ENCODE data around the gene DEAF1. TPM values are rescaled to one million over a fixed set of nuclear protein-coding genes. Genes with fewer than 3 reads are reported as not detected.

Gene DEAF1
- total RNA-seq, 1 experiment from 2014 or later = 74.6 TPM

DNA sequence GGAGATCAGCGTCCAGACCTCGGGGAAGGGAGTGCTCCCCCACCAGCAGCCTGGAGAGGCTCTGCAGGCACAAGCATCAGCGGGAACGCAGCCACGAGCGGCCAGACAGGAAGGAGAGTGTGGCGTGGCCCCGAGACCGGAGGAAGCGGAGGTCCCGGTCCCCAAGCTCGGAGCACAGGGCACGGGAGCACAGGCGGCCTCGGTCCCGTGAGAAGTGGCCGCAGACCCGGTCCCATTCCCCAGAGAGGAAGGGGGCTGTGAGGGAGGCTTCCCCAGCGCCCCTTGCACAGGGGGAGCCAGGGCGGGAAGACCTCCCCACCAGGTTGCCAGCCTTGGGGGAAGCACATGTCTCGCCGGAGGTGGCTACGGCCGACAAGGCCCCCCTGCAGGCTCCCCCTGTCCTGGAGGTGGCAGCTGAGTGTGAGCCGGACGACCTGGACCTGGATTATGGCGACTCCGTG is 86.2 kb downstream of the DEAF1 start:
- H3K36me3 ChIP-seq (replicated peaks; ENCODE audit: control insufficient read depth, insufficient read depth, low read length) = peaks cover 36% of the 10 kb centered on the region
- no peak for DNase-seq
- H3K4me3 ChIP-seq (ENCODE audit: insufficient read depth, low read depth, low read length) = no peak overlapping the region
- no peaks in the 10 kb centered on the region for H3K27me3 ChIP-seq (ENCODE audit: control insufficient read depth, insufficient read depth, low read length)

DNA sequence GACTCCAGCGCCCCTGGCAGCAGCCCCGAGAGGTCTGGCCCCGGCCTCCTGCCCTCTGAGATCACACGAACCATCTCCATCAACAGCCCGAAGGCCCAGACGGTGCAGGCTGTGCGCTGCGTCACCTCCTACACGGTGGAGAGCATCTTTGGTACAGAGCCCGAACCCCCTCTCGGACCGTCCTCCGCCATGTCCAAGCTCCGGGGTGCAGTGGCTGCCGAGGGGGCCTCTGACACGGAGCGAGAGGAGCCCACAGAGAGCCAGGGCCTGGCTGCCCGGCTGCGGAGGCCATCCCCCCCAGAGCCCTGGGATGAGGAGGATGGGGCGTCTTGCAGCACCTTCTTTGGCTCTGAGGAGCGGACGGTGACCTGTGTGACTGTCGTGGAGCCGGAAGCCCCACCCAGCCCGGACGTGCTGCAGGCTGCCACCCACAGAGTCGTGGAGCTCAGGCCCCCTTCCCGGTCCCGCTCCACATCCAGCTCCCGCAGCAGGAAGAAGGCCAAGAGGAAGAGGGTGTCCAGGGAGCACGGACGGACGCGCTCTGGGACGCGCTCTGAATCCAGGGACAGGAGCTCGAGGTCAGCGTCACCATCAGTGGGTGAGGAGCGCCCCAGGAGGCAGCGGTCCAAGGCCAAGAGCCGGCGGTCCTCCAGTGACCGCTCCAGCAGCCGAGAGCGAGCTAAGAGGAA is 86.9 kb downstream of the DEAF1 start:
- Histone ChIP-seq H3K4me3 (ENCODE audit: insufficient read depth, low read depth, low read length) (no peak overlapping the region), H3K36me3 (replicated peaks; ENCODE audit: control insufficient read depth, insufficient read depth, low read length) (peaks cover 38% of the 10 kb centered on the region), H3K27me3 (ENCODE audit: control insufficient read depth, insufficient read depth, low read length) (no peaks in the 10 kb centered on the region)
- no peak for DNase-seq

DNA sequence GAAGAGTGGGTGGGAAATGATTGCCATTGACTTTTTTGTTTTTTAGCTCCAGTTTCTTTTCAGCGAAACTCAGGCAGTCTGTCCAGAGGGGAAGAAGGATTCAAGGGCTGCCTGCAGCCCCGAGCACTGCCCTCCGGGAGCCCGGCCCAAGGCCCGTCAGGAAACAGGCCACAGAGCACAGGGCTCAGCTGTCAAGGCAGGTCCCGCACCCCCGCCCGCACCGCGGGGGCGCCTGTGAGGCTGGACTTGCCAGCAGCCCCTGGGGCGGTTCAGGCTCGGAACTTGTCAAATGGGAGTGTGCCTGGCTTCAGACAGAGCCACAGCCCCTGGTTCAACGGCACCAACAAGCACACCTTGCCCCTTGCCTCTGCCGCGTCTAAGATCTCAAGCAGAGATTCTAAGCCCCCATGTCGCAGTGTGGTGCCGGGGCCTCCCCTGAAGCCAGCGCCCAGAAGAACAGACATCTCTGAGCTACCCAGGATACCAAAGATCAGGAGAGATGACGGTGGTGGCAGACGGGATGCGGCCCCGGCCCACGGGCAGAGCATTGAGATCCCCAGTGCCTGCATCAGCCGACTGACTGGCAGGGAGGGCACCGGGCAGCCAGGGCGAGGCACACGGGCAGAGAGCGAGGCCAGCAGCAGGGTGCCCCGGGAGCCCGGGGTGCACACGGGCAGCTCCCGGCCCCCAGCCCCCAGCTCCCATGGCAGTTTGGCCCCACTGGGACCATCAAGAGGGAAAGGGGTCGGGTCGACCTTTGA is 87.8 kb downstream of the DEAF1 start:
- peaks cover 38% of the 10 kb centered on the region for H3K36me3 ChIP-seq (replicated peaks; ENCODE audit: control insufficient read depth, insufficient read depth, low read length)

GRCh38 chr11:606245-606644 is 88.8 kb downstream of the DEAF1 start:
- Histone ChIP-seq H3K27me3 (ENCODE audit: control insufficient read depth, insufficient read depth, low read length) (no peaks in the 10 kb centered on the region), H3K36me3 (replicated peaks; ENCODE audit: control insufficient read depth, insufficient read depth, low read length) (peaks cover 45% of the 10 kb centered on the region), H3K4me3 (ENCODE audit: insufficient read depth, low read depth, low read length) (no peak overlapping the region)
- no peak for DNase-seq

More for the DNA sequence above, 87.8 kb downstream of the DEAF1 start:
- DNase-seq = no peak
- no peak overlapping the region for H3K4me3 ChIP-seq (ENCODE audit: insufficient read depth, low read depth, low read length)
- no peaks in the 10 kb centered on the region for H3K27me3 ChIP-seq (ENCODE audit: control insufficient read depth, insufficient read depth, low read length)

DNA sequence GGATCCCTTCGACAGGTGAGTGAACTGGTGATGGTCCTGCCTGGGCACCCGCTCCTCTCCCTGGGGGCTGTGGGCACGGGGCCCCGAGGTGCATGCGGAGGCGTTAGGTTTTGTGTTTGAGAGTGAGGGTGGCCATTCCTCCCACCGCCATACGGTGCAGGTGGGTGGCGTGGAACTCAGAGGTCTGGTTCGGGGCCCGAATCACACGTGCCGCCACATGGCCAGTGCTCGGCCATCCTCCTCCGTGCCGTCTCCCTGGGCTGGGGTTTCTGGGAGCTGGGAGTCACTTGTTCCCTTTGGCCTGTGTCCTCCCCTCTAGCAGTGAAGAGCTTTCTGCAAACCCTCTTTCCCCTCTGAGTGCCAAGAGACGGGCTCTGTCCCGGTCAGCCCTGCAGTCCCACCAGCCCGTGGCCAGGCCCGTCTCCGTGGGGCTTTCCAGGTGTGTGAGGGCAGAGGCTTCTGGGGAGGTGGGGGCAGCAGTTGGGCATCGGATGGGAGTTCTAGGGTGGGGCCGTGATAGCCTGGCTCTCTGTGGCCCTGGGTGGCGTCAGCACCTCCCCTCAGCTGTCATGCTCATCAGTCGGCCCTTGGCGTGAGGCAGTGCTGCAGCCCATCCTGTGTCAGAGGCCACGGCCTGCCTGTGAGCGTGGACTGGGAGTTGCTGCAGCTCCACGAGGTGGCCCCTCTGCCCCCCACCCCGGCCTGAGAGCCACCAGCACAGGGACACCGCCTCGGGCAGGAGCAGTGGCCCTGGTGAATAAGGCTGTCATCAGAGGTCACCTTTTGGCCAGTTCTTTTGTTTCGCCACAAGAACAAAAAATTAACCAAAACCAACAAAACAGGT is 89.5 kb downstream of the DEAF1 start:
- peaks cover 44% of the 10 kb centered on the region for H3K36me3 ChIP-seq (replicated peaks; ENCODE audit: control insufficient read depth, insufficient read depth, low read length)
- H3K27me3 ChIP-seq (ENCODE audit: control insufficient read depth, insufficient read depth, low read length) = no peaks in the 10 kb centered on the region
- H3K4me3 ChIP-seq (ENCODE audit: insufficient read depth, low read depth, low read length) = no peak overlapping the region
- no peak for DNase-seq

GRCh38 chr11:603154-603553 is 91.9 kb downstream of the DEAF1 start:
- Histone ChIP-seq H3K4me3 (ENCODE audit: insufficient read depth, low read depth, low read length) (no peak overlapping the region), H3K36me3 (replicated peaks; ENCODE audit: control insufficient read depth, insufficient read depth, low read length) (peaks cover 41% of the 10 kb centered on the region)
- no peak for DNase-seq

DNA sequence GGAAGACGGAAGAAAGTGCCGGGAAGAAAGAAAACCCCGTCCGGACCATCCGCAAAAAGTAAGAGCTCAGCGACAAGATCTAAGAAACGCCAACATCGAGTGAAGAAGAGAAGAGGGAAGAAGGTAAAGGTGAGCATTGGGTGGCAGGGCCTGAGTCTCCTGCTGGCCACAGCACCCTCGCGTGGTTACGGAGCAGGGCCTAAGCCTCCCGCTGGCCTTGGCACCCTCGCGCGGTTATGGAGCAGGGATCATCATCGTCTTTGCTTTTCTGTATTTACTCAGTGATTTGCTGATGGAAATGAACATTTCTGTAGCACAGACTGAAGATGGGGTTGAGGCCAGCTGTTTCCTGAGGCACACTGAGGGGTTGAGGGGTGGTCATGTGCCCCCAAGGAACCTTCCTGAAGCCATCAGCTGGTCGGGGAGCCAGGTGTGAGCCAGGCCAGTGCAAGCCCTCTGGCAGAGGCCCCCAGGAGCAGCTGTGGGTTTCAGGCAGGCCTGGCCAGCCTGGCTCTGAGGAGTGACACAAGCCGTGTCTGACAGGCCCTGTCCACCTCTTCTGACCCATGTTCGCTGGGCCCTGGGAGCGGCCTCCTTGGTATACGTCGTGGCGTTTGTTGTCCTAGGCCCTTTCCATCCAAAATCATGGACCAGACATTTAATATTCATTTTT is 93.3 kb downstream of the DEAF1 start:
- H3K27me3 ChIP-seq (ENCODE audit: control insufficient read depth, insufficient read depth, low read length) = no peaks in the 10 kb centered on the region
- H3K4me3 ChIP-seq (ENCODE audit: insufficient read depth, low read depth, low read length) = no peak overlapping the region
- DNase-seq = no peak
- H3K36me3 ChIP-seq (replicated peaks; ENCODE audit: control insufficient read depth, insufficient read depth, low read length) = peaks cover 43% of the 10 kb centered on the region

More at GRCh38 chr11:603154-603553, 91.9 kb downstream of the DEAF1 start:
- H3K27me3 ChIP-seq (ENCODE audit: control insufficient read depth, insufficient read depth, low read length) = no peaks in the 10 kb centered on the region

DNA sequence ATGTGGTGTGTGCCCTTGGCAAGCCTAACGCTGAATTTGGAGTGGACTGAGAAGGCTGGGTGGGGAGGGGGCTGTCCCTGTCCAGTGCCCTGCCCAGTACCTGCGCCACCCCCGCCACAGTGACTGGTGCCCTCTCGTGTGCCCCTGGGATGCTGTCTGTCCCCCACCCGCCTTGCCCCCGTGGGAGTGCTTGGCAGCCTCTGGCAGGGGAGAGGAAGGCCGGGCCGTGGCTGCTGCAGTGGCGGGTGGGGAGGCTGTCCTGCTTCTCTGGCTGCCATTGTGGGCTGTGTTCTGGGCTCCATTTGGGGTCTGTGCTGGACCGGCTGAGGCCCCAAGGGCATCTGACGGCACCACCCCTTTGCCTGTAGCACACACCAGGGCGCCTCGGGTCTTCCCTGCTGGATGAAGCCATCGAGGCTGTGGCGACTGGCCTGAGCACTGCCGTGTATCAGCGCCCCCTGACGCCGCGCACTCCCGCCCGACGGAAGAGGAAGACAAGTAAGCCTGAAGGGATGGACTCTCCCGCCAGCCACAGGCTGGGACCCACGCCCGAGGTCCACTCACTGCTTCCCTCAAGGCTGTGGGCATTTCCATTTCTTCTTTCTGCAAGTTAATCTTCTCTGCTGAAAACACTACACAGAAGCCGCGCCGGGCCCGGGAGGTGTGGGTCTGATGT is 96.9 kb downstream of the DEAF1 start:
- Histone ChIP-seq H3K27me3 (ENCODE audit: control insufficient read depth, insufficient read depth, low read length) (no peaks in the 10 kb centered on the region), H3K36me3 (replicated peaks; ENCODE audit: control insufficient read depth, insufficient read depth, low read length) (peaks cover 33% of the 10 kb centered on the region), H3K4me3 (ENCODE audit: insufficient read depth, low read depth, low read length) (no peak overlapping the region)
- DNase-seq = no peak

- DNase-seq = peak; percentile 93
- H3K4me3 ChIP-seq (ENCODE audit: insufficient read depth, low read depth, low read length) = no peak overlapping the region
- H3K27me3 ChIP-seq (ENCODE audit: control insufficient read depth, insufficient read depth, low read length) = no peaks in the 10 kb centered on the region
- H3K36me3 ChIP-seq (replicated peaks; ENCODE audit: control insufficient read depth, insufficient read depth, low read length) = peaks cover 37% of the 10 kb centered on the region
These were observed 97.8 kb downstream of the DEAF1 start for GRCh38 chr11:597166-597725.

DNA sequence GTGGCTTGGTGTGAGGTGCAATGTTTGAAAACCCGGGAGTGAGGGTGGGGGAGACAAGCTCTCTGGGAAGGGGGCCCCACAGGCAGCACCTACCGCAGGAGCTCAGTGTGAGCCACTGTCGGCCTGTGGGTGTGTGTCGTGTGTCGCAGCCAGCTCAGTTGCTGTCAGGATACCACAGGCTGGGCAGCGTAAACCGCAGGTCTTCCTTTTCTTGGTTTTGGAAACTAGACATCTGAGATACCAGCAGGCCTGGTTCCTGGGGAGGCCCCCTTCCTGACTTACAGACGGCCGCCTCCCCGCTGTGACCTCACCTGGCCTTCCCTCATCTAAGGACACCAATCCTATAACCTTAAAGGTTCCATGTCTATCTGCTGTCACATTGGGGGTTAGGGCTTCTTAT is 98.6 kb downstream of the DEAF1 start:
- no peaks in the 10 kb centered on the region for H3K27me3 ChIP-seq (ENCODE audit: control insufficient read depth, insufficient read depth, low read length)
- no peak for DNase-seq
- H3K36me3 ChIP-seq (replicated peaks; ENCODE audit: control insufficient read depth, insufficient read depth, low read length) = peaks cover 32% of the 10 kb centered on the region
- no peak overlapping the region for H3K4me3 ChIP-seq (ENCODE audit: insufficient read depth, low read depth, low read length)

DNA sequence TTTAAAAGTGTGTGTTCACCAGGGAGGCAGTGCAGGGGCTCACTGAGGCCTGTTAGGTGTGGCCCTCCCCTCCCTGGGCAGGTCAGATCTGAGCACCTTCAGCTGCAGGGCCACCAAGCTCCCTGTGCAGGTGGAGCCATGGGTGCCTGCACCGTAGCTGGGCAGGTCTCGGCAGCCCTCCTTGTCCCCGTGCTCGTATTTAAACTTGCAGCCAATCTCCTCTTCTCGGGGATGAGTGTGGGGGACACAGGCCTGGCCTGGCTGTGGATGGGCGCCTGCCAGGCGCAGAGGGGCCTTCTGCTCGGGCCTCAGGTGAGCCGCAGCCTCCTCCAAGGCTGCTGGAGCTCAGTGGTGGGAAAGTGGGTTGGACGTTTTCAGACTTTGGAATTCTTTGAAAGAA is 99.6 kb downstream of the DEAF1 start:
- Histone ChIP-seq H3K36me3 (replicated peaks; ENCODE audit: control insufficient read depth, insufficient read depth, low read length) (peaks cover 28% of the 10 kb centered on the region), H3K4me3 (ENCODE audit: insufficient read depth, low read depth, low read length) (no peak overlapping the region), H3K27me3 (ENCODE audit: control insufficient read depth, insufficient read depth, low read length) (no peaks in the 10 kb centered on the region)
- DNase-seq = no peak

Data from H7 (cell line).